Measurements from ENCODE around the gene CFAP46.
"Not testable (repeated sequence)": the region's sequence is repeated elsewhere in the genome, so short reads cannot be mapped to it uniquely, and the experiment has no call there.

Gene CFAP46

GRCh38 chr10:132962623-132963429, 20.5 kb upstream of the CFAP46 start:
- DNase-seq: no peak

DNA sequence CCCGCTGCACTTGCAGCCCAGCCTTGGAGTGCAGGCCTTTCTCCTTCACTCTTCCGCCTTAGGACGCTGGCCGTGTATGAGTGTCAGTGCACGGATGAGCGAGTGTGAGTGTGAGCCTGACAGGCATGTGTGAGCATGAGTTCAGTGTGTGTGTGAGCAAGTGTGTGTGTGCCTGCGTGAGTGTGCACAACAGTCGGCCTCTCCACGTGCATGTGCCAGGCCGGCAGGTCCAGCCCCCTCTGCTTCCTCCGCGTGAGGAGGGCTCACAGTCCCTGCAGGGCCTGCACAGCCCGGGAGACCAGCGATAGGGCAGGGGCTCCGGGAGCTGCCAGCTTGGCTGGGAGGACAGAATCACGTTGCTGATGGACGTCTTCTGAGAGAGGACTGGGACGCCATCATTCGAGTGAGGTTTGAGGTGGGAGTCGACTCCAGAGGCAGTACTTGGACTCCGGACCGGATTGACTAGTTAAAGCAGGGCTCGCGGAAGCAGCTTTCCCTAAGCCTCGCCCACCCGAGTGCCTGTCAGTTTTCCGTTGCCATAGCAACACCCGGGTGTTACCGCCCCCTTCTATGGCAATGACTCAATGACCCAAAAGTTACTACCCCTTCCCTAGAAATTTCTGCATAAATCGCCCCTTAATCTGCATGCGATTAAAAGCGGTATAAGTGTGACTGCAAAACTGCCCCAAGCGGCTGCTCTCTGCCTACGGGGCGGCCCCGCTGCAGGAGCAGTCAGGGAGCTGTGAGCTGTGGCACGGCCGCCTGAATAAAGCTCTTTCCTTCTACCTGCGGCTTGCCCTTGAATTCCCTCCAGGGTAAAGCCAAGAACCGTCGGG, 19.6 kb upstream of the CFAP46 start:
- DNase-seq: peak; percentile 43

DNA sequence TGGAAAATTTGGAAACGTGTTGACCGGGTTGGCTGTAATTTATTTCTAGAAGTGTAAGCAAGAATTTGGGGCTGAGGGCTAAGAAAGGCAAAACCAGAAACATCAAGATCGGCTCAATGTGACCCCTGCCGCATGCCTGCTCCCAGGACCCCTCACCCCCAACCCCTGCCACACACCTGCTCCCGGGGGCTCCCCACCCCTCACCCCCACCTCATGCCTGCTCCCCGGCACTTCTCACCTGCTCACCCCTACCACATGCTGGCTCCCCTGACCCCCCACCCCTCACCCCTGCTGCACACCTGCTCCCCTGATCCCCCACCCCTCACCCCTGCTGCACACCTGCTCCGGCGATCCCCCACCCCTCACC, 19.0 kb upstream of the CFAP46 start:
- no peak for DNase-seq

DNA sequence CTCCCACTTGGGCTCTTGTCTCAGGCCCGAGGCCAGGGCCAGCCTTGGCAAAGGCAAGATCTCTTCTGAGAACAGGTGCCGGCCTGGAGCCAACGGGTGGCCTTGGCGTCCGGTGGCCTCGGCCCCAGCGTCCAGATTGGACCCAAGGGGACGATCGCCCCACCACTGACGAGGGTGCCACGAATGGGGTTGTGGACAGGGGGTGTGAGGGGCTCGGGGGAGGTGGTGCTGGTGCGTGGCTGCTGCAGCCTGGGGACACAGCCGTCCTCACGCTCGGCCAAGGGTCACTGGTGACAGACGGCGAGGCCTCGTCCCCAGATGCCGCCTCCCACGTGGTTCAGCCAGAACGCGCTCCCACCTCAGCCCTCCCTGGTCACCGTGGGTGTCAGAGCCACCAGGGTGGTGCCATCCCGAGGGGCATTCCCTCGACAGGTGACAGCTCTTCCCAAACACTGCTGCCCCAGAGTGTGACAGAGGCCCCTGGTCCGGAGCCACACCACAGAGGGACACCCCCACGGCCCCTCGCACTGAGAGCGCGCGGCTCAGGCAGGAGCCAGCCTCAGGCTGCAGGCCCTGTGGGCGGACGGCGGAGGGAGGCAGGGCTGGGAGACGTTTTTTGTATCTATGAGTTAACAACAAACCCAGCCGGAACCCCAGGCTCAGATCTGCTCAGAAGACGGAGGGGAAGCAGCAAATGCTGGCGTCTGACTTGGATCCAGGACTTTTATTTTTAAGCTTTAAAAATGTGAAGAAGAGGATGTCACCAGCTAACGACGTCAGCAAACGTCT, 18.5 kb upstream of the CFAP46 start:
- no peak for DNase-seq

DNA sequence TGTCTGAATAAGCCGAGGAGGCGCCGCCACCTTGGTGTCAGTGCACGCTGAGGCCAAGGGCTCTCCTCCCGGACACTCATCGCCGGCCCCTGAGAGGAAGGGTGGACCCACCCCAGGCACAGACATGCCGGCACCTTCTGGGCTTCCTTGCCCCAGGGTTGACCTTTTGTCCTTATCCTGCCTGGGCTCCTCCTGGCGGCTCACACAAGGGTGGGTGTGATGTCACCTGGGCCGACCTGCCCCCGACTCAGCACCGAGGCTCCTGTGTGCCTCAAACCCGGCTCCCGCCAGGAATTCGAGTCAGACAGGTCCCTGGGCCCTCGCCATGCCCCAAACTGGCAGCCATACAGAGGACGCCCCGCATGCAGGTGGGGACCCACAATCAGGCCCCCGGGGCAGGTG, 17.7 kb upstream of the CFAP46 start:
- DNase-seq: no peak

- DNase-seq: no peak
These were observed 17.2 kb upstream of the CFAP46 start for GRCh38 chr10:132959559-132959961.

- no peak for DNase-seq
These were observed 16.7 kb upstream of the CFAP46 start for GRCh38 chr10:132958883-132959558.

GRCh38 chr10:132957981-132958882, 15.9 kb upstream of the CFAP46 start:
- no peak for DNase-seq

DNA sequence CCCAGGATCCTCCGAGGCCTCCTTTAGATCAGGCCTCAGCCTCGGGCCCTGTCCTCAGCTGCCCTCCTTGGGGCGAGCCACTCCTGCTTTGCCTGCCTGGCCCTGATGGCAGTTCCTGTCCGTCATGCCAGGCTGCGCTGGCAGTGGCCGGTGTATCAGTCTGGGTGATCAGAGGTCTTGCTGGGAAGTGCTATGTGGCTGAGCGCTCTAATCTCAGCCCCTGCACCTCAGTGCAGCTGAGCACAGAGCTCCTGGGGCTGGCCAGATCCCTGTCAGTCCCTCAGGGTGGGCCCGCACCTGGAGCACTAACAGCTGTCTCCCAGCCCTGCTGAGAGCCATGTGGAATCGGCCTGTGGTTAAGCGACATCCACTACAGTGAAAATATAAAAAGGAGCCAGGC, 14.8 kb upstream of the CFAP46 start:
- no peak for DNase-seq

DNA sequence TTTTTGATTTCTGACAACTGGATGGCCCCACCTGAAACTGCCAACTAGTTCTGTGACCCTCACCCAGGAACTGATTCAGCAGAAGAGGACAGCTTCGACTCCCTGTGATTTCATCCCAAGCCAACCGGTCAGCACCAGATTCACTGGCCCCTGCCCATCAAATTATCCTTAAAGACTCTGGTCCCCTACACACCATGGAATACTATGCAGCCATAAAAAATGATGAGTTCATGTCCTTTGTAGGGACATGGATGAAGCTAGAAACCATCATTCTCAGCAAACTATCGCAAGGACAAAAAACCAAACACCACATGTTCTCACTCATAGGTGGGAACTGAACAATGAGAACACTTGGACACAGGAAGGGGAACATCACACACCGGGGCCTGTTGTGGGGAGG, 13.9 kb upstream of the CFAP46 start:
- DNase-seq: not testable (repeated sequence)

DNA sequence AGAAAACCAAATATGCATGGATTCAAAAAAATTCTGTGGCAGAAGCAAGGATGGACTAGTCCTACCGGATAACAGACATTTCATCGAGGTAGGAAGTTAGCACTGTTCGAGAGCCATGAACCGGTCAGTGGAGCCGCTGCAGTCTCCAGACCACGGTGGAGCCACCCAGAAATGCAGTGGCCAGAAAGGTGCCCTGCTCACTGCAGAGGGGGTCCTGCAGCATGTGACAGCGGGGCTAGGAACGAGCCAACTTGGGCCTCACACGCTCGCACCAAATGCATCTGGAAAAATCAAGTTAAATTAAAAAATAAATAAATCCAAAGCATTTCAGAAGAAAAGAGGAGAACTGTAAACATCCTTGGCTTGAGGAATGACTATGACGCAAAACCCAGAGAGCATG, 13.1 kb upstream of the CFAP46 start:
- DNase-seq: no peak

DNA sequence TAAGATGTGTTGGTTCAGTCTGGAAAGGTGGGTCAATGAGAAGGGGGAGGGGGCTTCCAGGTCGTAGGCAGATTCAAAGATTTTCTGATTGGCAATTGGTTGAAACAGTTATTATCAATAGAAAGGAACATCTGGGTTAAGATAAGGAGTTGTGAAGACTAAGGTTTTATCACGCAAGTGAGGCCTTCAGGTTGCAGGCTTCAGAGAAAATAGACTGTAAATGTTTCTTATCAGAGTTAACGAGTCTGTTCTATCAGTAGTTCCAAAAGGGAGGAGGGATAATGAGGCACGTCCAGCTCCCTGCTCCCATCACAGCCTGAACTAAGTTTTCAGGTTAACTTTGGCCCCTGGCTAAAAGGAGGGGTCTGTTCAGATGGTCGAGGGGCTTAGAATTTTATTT, 11.1 kb upstream of the CFAP46 start:
- DNase-seq: no peak

- DNase-seq: no peak
These were observed 9.6 kb upstream of the CFAP46 start for GRCh38 chr10:132951926-132952325.

DNA sequence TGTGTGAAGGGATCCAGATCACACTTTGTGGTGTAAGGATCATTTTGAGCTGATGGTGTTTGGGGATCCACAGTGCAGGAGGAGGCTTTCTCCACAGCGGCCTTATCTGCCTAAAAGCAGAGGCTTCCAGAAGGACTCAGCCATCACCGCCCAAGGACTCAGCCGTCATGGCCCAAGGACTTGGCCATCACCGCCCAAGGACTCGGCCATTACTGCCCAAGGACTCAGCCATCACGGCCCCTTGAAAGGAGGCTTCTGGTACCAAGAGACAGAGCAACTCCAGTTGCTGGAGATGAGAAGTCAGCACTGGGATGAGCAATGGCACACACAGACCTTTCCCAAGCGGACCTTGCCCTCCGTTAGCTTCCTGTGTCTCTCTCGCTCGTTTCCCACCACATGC, 6.0 kb upstream of the CFAP46 start:
- DNase-seq: no peak

DNA sequence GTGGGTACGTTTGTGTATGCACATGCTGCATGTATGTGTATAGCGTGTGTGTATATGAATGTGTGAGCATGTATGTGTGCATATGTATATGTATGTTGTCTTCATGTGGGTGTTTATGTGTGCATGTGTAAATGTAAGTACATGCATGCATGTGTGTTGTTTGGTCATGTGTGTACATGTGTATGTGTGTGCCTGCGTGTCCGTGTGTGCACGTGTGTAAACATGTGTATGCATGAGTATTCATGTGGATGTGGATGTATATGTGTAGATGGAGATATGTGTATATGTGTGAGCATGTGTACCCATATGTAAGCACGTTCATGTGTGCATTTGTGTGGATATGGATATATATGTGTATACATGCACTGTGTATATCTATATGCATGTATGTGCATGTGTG, 5.5 kb upstream of the CFAP46 start:
- DNase-seq: no peak

DNA sequence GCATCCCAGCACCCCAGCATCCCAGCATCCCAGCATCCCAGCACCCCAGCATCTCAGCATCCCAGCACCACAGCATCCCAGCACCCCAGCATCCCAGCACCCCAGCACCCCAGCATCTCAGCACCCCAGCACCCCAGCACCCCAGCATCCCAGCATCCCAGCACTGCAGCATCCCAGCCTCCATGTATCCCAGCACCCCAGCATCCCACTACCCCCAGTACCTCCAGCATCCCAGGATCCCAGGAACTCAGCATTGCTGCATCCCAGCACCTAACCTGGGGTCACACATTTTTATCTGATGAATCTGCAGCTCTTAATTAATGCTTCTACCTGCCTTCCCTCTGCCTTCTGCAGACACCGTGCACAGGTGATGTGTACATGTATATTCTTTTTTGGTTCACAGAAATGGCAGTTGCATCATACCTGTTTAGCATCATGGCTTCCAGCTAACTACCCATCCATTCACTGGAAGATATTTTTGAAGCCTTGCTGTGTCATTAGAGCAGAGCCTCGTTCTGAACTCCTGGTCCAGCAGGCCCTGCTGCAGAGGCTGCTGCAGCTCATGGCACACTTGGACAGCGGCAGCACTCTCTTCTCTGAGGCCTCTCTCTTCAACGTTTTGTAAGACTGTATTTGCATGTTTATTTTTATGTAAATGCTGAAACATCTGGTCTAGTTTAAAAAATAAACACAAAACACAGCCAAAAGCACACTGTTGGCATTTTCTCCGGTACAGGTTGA, 4.6 kb upstream of the CFAP46 start:
- DNase-seq: no peak

DNA sequence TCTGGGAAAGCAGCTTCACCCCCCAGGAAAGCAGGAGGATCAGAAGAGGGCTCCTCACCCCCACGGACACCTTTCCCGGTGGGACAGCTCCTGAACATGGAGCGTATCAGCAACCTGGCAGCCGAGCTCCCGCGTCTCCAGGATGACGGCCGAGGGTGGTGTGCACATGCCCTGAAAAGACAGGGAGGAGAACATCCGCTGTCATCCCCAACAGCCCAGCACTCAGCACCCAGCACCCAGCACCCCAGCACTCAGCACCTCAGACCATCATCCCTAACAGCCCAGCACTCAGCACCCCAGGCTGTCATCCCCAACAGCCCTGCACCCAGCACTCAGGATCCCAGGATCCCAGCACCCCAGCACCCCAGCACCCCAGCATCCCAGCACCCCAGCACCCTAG, 3.9 kb upstream of the CFAP46 start:
- DNase-seq: no peak

DNA sequence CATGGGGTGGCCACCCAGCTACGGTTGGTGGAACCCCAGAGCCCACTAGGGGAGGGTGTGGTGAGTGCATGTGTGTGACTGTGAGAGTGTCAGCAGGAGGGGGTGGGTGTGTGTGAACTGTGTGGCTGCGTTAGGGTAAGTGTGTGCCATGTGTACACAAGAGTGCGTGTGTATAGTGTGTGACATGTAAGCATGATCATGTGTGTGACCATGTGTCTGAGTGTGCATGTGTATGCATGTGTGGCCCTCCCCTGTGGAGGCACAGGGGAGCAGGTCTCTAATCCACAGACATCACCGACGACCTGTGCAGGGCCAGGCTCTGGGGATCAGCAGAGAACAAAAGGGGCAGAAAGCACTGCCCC, 3.5 kb upstream of the CFAP46 start:
- DNase-seq: no peak

DNA sequence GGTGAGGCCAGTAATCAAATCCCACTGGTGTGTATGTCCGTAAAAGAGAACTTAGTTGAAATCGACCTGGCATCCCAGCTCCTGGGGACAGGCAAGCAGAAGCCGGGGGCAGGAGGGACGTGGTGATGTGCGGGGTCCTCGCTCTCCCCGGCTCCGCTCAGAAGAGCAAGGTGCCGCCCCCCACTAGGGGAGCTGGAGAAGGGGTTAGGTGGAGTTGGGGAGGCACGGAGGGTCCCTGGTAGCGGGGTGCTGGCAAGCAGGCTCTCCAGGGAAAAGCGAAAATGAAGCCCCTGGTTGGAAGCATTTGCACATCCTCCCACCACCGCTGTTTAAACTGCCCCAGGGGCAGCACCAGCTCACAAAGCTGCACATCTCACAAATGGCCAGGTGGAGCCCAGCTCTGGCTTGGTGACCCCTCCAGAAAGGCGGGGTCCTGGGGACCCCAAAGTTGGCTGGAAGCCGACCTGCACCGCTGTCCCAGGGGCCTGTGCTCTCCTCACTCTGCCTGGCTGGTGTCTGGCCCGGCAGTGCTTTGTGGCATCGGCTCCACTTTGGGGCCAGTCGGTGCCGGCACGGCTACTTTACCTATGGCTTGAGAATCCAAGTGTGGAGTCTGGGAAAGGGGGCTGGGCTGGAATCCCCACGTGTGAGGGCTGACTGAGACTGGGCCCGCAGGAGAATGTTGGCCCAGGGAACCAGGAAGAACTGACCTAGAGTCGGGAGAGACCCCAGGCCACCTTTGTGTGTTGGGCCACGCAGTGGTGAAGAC, 2.9 kb upstream of the CFAP46 start:
- no peak for DNase-seq

DNA sequence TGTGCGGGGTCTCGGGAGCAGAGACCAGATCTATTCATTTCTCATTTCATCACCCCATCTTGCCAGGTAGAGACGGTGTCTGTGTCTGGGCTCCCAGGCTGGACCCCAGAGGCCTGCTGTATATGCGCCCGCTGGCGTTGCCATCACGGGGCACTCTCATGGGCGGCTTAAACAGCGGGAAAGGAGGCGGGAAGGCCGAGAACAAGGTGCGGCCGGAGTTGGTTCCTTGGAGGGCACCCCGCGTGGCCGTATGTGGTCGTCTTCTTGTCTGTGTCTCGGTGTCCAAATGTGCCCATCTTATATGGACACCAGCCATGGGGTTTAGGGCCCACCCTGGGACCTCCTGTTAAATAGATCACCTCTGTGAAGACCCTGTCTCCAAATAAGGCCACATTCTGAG, 2.1 kb upstream of the CFAP46 start:
- no peak for DNase-seq

All from activated CD4-positive, alpha-beta T cell treated with anti-CD3 and anti-CD28 coated beads, Interleukin-2, amount 50 U/mL, for 1 hour (primary cell).